T1000 (cell line): ENCODE data around the gene DSCAM.

Experiments
- DNase-seq: peaks from one replicate; lab custom pipeline; 2025; ENCODE audit warnings: mixed read lengths; lab: John Stamatoyannopoulos, UW

The DSCAM gene

DNA sequence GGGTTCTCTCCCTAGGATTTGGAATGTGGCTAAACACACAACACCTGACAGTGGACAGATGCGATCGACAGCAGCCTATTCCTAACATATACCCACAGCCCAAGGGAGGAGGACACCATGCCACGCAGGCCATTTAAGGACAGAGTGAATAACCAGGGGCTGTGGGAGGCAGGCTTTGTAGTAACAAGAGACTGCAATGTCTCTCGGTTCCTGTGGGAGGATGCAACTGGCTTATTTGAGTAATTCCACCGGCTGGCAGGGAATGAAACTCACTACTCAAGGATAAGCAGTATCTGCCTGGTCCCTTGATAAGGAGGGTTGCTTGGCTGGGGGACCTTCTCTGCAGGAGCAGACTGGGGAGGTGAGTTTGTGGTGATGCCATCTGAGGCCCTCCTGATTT is 870.2 kb downstream of the DSCAM start:
- DNase-seq: no peak

DNA sequence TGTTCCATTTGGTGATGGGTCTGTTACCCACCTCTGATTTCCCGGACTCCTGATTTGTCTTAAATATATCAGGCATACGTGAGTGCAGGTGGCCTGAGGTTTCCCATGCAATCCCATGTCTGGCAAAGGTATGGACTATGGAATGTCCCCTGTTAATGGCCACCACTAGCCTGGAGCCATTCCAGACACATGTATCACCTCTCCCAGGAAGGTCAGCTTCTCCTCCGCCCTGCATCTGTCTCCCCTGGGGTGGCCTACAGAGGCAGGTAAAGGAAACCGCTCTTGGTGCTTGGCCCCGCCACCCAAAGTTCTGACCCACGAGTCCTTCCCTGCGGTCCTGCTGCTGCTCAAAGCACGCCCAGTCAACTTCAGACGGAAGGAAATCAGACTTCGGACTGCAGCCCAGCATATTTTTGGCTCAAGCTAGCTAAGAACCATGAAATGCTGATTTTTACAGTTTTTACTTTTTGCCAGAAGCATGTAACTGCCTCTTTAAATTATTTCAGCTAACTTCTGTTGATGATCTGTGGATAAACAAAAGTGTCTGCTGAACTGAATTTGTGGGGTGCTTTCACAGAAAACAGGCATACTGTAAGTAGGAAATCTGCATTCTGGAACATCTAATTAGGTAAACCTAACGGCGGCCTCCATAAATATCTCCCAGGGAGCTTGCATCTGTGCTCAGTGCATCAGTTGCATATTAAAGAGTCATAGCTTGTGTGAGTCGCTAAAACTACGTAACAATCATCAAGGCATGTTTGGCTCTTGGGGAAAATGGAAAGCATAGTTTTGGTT is 873.8 kb downstream of the DSCAM start:
- DNase-seq: no peak

DNA sequence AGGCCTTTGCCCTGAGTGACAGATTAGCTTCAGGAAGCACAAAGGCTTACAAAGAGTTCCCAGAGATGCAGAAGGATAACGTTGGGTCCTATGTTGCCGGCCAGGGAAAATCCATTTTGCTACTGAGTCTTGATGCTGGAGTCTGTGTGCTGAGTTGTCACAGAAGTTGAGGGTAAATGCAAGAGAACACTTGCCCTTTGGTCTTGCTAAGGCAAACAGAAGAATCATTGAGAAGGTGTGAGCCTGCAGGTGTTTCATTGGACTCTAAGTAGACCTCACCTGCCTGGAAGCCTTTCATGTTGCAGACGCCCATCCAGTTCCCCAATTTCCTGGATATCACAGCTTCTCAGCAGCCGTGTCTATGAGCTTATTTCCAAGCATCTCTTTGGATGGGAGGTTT is 874.5 kb downstream of the DSCAM start:
- no peak for DNase-seq

DNA sequence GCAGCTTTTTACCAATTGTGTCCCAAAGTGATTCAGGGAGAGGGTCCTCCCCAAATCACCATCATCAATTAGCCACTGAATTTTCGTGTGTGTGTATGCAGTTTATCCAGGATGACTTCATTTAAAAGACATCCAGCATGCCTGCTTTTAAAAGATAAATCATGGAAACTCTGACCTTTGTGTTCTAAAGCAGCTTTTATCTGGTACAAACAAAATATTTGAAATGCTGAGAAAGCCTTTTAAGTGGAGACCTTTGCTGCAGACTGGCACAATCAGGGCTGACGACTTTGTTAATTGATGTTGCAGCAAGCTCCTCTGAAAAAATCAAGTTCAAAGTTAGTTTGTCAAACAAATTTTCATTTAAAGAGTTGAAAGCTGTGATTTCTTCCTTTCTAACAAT is 875.0 kb downstream of the DSCAM start:
- DNase-seq: no peak

DNA sequence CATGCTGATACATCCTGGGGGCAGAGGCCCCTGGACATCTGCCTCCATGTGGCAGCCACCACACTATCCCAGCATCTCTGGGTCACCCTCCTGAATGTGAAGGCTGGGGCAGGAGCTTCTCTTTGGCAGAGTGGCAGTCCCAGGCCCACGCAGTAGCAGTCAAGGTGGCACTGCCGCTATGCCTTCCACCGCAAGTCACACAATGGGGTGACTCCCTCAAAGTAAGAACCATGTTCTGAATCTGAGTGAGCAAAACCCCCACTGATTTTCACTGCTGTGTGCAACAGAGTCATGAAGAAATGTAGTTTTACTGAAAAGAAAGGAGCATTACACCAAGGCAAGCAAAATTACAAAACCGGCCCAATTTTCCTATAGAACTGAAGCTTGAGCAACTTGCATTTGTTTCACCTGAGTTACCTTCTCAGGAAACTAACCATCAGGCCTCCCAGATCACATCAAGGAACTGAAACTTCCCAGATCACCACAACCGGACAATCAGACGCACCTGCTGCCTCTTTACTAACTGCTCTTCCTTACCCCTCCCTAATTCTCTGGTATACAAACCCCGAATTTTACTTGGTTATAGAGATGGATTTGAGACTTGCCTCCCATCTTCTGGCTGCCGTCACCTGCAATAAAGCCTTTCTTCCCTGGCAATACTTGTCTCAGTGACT is 877.1 kb downstream of the DSCAM start:
- no peak for DNase-seq

DNA sequence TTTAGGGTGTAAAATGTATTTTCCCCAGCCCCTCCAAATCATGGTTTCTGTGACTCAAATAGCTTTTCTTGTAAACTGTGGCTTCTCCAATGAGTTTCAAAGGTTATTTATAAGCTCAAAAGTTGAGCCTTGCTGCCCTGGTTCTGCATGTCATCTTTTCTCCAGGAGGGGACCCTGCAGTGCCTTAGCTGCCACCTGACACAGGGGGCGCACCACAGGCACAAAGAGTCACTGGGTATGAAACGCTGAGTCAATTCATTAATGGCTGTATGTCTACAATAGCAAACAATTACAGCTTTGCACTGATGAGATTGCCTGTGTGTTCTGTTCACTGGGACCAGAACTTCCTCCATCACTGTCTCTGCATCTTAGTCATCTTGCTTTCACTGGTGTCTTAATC is 878.9 kb downstream of the DSCAM start:
- DNase-seq: no peak

DNA sequence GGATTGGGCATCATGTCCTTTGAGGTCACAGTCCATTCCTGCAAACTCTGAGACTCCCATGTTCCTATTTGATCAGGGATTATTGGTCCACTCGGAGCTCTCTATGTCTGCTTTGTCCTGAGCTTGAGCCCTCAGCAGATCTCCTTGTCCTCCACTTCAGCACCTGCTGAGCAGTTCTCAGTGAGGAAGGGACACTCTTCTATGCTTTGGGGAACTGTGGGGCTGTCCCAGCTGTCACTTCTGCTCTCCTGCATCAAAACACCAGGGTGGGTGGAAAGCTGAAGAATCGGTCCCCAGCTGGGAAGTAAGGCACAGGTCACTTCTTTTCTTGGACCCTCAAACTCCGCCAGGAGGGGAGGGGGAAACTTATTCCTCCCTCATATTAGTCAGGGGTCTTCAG is 880.2 kb downstream of the DSCAM start:
- no peak for DNase-seq

DNA sequence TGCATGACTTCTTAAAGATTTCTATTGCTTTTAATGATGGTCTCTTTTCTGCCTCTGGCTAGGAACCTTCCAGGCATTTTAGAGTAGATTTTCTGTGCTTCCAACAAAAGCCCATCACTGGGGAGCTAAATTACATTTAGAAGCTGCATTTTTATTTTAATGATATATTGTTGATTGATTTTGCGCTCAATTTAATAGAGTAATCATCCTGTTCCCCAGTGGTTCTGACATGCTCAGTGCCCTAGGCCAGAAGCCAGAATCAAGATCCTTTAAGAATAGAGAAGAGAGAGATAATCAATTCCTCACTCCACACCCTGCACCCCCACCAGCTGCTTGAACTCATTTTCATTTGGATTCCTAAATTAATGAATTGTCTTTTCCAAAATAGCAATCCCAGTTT is 881.9 kb downstream of the DSCAM start:
- DNase-seq: no peak

DNA sequence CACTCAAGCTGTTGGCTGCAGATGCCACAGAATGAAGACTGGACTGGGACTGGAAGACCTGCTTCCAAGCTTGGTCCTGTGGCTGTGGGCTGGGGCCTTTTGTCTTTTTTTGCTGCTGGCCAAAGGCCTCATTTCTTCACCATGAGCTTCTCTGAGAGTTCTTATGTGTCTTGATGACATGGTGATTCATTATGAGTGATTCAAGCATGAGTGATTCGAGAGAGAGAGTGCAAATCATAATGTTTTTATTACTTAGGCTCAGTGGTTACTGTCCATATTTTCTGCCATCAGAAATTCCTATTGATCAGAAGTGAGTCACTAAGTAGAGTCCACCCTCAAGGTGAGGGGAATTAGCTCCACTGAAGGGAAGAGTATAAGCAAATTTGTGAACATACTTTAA is 885.7 kb downstream of the DSCAM start:
- no peak for DNase-seq
